Progenitor cell of endocrine pancreas (in vitro differentiated cells): ENCODE measurements around the gene C5orf24. TPM values are rescaled to one million over a fixed set of nuclear protein-coding genes. Genes with fewer than 3 reads are reported as not detected.

ENCODE experiments used
- DNase-seq: peaks from one replicate; pipeline ENCODE4 v3.0.0; 2021; ENCODE audit warnings: low spot score; ENCODE audit not compliant: unreplicated experiment
- H3K27ac Mint-ChIP-seq: 2 replicates; pipeline ENCODE4 v1.8.0; 2021; ENCODE audit warnings: mild to moderate bottlenecking, moderate library complexity, mixed read lengths
- H3K27me3 Mint-ChIP-seq: 2 replicates; pipeline ENCODE4 v1.8.0; 2021; ENCODE audit warnings: mixed read lengths
- H3K36me3 Mint-ChIP-seq: 2 replicates; pipeline ENCODE4 v1.8.0; 2022; ENCODE audit warnings: mixed read lengths; ENCODE audit not compliant: insufficient read depth
- H3K4me1 Mint-ChIP-seq: 2 replicates; pipeline ENCODE4 v1.8.0; 2021; ENCODE audit warnings: low read depth, mixed read lengths
- H3K4me3 Mint-ChIP-seq: 2 replicates; pipeline ENCODE4 v1.8.0; 2021; ENCODE audit warnings: low read depth, mild to moderate bottlenecking, moderate library complexity, mixed read lengths
- H3K9me3 Mint-ChIP-seq: 2 replicates; pipeline ENCODE4 v1.8.0; 2021; ENCODE audit warnings: low read depth, mixed read lengths
- total RNA-seq: library from RNA; stranded (reverse); gene quantifications from 2 replicates; pipeline ENCODE4 v1.2.1, GENCODE V29; 2021
- TF ChIP-seq, protein P1 (sequence below): fragments of 200-600 bp; sonication (generic); IDR thresholded peaks from one replicate; pipeline ENCODE4 v1.5.0; 2021; ENCODE audit warnings: antibody characterized with exemption, mild to moderate bottlenecking; ENCODE audit not compliant: unreplicated experiment

The C5orf24 gene
- total RNA-seq, 1 donor from 2014 or later: 62.2 TPM

DNA sequence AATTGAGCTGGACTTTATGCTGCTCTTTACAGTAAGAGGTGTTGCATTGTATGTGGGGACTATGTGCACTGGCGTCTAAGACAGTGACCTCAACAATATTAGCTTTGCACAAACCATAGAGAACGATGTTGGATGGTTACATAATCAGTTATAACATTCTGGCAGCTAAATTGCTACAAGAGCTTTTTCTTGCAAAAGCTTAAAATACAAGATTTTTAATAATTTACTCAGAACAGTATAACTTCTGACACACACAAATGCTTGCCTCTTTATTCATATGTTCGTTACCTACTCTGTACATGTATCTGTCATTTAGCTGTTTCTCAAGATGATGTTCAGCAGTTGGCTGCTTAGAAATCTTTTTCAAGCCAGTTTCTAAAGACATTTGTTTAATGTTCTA, 11.6 kb downstream of the C5orf24 start:
- no peak for DNase-seq

GRCh38 chr5:134864707-134865106, 18.9 kb downstream of the C5orf24 start:
- H3K27me3 Mint-ChIP-seq: no peaks in the 10 kb centered on the region
- no peaks in the 10 kb centered on the region for H3K4me1 Mint-ChIP-seq
- no peaks in the 10 kb centered on the region for H3K9me3 Mint-ChIP-seq
- no peak overlapping the region for H3K27ac Mint-ChIP-seq
- TF ChIP-seq, protein P1, sequence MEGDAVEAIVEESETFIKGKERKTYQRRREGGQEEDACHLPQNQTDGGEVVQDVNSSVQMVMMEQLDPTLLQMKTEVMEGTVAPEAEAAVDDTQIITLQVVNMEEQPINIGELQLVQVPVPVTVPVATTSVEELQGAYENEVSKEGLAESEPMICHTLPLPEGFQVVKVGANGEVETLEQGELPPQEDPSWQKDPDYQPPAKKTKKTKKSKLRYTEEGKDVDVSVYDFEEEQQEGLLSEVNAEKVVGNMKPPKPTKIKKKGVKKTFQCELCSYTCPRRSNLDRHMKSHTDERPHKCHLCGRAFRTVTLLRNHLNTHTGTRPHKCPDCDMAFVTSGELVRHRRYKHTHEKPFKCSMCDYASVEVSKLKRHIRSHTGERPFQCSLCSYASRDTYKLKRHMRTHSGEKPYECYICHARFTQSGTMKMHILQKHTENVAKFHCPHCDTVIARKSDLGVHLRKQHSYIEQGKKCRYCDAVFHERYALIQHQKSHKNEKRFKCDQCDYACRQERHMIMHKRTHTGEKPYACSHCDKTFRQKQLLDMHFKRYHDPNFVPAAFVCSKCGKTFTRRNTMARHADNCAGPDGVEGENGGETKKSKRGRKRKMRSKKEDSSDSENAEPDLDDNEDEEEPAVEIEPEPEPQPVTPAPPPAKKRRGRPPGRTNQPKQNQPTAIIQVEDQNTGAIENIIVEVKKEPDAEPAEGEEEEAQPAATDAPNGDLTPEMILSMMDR: no peak
- no peak overlapping the region for H3K4me3 Mint-ChIP-seq
- H3K36me3 Mint-ChIP-seq: peaks cover 7% of the 10 kb centered on the region
- DNase-seq: no peak

More for the DNA sequence above, 11.6 kb downstream of the C5orf24 start:
- TF ChIP-seq, protein P1: no peak
- H3K4me1 Mint-ChIP-seq: no peaks in the 10 kb centered on the region
- no peaks in the 10 kb centered on the region for H3K9me3 Mint-ChIP-seq
- no peak overlapping the region for H3K27ac Mint-ChIP-seq
- H3K36me3 Mint-ChIP-seq: peaks cover 15% of the 10 kb centered on the region
- no peak overlapping the region for H3K4me3 Mint-ChIP-seq
- no peaks in the 10 kb centered on the region for H3K27me3 Mint-ChIP-seq

DNA sequence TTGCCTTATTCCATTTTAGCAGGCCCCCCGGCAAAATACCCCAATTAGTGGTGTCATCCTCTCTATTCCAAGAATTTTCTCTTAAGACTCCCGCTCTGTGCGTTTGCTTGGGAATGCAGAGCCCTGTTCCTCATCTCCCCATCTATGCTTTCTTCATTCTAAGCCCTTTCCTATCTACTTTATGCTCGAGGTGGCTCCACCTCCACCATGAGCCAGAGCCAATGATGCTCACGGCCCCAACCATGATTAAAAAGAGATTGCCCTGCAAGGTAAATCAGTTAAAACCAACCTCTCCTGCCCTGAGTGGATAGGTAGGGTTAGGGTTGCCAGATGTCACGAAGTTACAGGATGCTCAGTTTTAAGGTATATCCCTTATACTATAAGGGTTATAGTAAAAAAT, 27.7 kb downstream of the C5orf24 start:
- Mint-ChIP-seq H3K27ac (no peak overlapping the region), H3K9me3 (no peaks in the 10 kb centered on the region), H3K36me3 (peaks cover 2% of the 10 kb centered on the region), H3K4me3 (peak overlapping the region; percentile 93), H3K4me1 (peaks cover 19% of the 10 kb centered on the region), H3K27me3 (no peaks in the 10 kb centered on the region)
- no peak for DNase-seq
- TF ChIP-seq, protein P1: no peak

GRCh38 chr5:134873987-134874830, 28.4 kb downstream of the C5orf24 start, which contains the start of gene TXNDC15:
Gene TXNDC15 (plus strand): TSS chr5:134874371. CDS start chr5:134874428, 57 bp downstream.
- Mint-ChIP-seq H3K9me3 (no peaks in the 10 kb centered on the region), H3K27me3 (no peaks in the 10 kb centered on the region), H3K4me3 (peak within 1 kb of the TSS; percentile 93), H3K36me3 (peaks cover 3% of the 10 kb centered on the region), H3K27ac (peak within 1 kb of the TSS; percentile 97), H3K4me1 (peaks cover 21% of the 10 kb centered on the region)
- peak; percentile 70 for DNase-seq
- TF ChIP-seq, protein P1: no peak

DNA sequence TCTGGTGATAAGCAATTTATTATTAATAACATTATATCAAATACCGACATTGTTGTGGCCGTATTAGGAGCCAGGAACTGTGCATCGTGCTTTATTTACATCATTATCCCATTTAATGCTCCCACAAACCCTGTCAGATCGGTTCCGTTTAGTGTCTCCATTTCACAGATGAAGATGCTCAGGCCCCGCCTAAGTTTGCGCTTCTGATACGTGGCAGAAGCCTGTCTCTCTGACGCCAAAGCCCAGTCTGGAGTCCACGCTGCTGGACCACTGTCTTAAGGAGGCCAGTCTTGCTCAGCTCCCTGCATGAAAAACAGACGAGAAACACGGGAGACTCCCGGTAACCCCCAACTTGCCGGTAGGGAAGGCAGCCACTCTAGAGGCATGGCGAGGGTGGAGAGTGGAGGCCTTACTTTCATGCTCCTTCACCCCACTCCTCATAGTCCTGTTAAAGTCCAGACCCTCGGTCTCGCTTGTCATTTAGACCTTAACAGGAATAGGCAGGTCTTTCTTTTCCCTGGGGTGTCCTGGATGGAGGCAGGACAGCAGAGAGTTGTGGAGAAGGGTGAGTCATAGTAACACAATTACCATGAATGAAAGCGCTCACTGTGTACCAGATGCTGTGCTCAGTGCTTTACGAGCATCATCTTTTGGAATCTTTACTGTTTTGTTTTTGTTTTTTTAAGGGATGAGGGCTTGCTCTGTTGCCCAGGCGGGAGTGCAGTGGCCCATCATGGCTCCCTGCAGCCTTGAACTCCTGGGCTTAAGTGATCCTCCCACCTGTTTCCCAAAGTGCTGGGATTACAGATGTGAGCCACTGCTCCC, 29.3 kb downstream of the C5orf24 start:
- Mint-ChIP-seq H3K4me1 (peaks cover 25% of the 10 kb centered on the region), H3K4me3 (peak overlapping the region; percentile 93), H3K27me3 (no peaks in the 10 kb centered on the region), H3K27ac (peak overlapping the region; percentile 97), H3K9me3 (no peaks in the 10 kb centered on the region), H3K36me3 (peaks cover 4% of the 10 kb centered on the region)
- TF ChIP-seq, protein P1: no peak
- DNase-seq: no peak
